GM21528 (cell line): ENCODE results near the gene GABRR1.
"Not testable (repeated sequence)": the region's sequence is repeated elsewhere in the genome, so short reads cannot be mapped to it uniquely, and the experiment has no call there.

ENCODE experiments used
- ATAC-seq: cut with Tn5 transposase; IDR thresholded peaks from one replicate; pipeline ENCODE4 v1.9.1; 2021; ENCODE audit warnings: mild to moderate bottlenecking, moderate library complexity; ENCODE audit not compliant: unreplicated experiment, low FRiP score

GABRR1 gene

DNA sequence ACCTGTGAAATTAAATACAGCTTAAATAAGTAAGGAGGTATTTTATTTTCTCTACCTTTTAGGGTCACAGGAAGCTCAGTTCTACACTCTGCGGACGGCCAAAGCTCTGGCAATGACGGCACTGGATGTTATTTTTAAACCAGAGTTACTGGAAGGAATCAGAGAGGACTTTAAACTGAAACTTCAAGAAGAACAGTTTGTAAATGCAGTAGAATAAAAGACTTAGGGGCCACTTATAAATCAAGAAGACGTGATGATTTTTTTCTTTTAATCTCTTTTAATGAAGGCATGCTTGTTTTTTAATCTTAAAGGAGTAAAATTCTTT, 55.1 kb downstream of the GABRR1 start:
- ATAC-seq = no peak

DNA sequence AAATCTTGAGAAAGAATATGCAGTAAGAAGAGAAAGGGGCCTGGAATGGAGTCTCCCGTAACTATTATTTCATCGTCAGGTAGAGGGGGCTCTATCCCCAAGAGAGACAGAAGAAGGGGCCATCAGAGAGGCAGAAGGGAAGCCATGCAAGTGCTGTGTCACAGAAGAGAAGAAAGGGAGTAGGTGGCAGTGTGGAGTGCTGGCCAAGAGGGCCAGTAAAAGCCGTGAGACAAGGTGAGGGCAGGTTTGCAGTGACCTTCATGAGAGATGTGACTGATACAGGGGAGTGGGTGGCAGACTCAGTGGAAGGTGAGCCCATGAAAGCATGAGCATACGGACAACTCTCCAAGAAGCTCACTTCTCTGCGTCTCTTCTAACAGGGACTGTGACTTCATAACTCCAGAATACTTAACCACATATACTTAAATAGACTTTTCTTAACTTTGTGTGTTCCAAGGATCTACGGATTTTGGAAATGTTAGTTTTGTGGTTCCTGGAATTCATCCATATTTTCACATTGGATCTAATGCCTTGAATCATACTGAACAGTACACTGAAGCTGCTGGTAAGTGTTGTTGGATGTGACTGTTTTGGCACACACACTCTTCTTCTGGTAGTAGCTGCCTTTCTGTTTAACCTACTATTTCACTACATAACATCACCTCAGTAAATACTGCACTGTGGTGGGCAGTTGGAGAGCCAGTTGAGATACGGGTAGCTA, 55.7 kb downstream of the GABRR1 start:
- ATAC-seq = no peak

DNA sequence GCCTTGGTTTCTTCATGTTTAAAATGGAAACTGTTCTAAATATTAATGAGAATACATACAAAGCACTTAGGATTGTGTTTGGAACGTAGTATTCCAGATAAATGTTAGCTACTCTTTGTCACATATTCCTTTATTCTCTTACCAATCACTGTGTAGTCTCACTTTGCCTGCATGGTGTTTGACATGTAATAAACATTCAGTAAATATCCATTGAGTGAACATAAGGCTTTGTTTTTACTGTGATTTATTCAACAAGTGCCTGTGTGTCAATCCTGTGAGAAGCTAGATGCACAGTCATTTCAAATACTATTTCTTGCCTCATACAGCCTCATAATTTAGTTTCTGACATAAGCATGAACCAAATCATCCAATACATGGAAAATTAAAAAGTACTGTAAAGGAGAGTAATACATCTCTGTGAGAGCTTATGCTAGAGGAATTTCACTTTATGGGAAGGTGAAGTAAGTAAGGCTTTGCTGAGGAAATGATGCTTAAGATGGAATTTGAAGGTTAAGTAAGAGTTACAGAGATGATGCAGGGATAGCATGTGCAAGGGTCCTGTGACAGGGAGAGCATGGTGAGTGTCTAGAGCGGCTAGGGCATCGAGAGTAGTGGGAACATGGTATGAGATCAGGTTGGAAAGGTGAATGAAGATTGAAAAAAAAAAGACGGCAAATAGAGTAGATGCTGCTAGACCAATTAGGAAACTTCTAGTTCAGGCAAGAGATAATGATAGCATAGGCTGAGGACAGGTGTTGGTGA, 56.6 kb downstream of the GABRR1 start:
- ATAC-seq = no peak

GRCh38 chr6:89154131-89154530, 63.0 kb downstream of the GABRR1 start:
- ATAC-seq = no peak

- ATAC-seq = no peak
These were observed 69.0 kb downstream of the GABRR1 start for GRCh38 chr6:89148016-89148750.

- peak; percentile 45 for ATAC-seq
These were observed 70.1 kb downstream of the GABRR1 start for GRCh38 chr6:89146718-89147700.

DNA sequence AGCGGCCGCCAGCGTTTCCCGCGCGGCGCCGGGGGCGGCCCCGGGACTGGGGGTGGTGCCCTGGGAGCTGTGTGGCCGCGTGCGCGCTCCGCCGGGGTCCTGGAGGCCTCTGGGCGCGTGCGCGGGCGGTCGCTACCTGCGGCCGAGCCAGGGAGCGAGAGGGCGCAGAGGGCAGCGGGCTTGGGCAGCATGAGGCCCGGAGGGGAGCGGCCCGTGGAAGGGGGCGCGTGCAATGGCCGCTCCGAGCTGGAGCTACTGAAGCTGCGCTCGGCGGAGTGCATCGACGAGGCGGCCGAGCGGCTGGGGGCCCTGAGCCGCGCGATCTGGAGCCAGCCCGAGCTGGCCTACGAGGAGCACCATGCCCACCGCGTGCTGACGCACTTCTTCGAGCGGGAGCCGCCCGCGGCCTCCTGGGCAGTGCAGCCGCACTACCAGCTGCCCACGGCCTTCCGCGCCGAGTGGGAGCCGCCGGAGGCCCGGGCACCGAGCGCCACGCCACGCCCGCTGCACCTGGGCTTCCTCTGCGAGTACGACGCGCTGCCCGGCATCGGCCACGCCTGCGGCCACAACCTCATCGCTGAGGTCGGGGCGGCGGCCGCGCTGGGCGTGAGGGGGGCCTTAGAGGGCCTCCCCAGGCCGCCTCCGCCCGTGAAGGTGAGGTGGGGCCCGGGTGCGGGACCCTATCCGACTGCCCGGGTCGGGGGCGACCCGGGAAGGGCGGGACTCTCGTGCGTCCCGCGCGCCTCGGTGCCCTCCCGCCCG, 71.0 kb downstream of the GABRR1 start, which contains the start of gene PM20D2:
Gene PM20D2 (plus strand): TSS at position 100 of the 762 bp plus-strand sequence. CDS start 90 bp downstream, at position 190.
- peak; percentile 67 for ATAC-seq

DNA sequence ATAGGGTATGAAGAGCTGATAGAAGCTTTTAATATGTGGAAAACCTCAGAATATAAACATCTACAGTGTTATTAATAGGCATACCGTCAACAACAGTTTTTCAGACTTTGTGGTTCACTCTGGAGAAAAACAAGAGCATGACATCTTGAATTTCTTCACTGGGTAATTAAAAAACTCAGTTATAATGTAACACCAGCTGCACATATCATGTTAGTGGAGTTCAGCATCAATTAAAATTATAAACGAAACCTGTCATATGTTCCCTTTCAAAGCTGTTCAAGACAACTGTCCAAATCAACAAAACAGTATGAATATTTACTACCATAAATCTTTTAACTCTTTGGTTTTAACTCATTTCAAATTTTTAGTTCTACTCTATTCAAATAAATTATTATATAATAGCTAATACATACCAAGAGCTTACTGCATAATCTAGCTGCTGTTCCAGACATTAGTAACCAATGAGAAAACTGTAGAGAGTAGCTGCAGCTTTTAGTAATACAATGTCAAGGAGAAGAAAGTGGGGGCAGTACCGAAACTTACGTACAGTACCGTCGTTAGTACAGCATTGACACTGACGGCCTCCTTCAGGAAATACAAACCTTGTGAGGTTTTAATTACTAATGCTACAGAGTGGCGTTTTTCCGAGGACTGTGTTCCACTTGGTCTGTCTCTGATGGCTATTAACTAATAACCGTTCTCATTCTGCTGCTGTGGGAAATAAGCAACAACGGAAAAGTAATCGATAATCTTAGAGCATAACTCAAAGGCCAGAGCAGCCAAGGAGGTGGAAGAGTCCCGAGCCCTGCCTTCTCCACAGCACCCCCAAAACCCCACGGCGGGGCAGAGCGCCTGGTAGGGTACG, 71.8 kb downstream of the GABRR1 start:
- peak; percentile 57 for ATAC-seq

GRCh38 chr6:89144354-89144906, 72.7 kb downstream of the GABRR1 start:
- peak; percentile 30 for ATAC-seq

GRCh38 chr6:89140347-89141156, 76.6 kb downstream of the GABRR1 start:
- no peak for ATAC-seq

DNA sequence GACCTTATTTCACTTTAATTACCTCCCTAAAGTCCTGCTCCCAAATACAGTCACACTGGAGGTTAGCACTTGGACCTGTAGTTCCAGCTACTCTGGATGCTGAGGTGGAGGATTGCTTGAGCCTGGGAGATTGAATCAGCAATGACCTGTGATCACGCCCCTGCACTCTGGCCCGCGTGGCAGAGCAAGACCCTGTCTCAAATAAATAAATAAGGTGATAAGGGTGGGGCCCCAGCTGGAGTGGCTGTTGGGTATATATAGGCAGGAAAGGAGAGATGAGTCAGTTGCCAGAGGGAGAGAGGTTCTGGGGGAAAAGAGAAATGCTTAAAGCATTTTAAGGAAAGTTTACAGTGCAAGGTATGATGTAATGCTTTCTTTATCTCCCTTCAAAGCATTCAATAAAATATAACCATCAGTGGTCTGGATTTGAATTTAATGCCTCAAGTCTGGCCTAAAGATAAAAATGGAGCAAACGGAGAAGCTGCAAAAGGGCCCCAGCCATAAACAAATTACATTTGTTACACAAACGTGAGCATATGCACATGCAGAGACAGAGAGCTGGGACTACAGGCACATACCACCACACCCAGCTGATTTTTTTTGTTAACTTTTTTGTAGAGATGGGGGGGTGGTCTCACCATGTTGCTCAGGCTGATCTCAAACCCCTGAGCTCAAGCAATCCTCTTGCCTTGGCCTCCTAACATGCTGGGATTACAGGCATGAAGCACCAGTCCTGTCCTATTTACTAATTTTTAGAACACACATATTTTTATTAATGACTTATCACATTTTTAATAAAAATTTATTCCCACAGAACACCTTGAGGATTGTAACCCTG, 77.4 kb downstream of the GABRR1 start:
- no peak for ATAC-seq

DNA sequence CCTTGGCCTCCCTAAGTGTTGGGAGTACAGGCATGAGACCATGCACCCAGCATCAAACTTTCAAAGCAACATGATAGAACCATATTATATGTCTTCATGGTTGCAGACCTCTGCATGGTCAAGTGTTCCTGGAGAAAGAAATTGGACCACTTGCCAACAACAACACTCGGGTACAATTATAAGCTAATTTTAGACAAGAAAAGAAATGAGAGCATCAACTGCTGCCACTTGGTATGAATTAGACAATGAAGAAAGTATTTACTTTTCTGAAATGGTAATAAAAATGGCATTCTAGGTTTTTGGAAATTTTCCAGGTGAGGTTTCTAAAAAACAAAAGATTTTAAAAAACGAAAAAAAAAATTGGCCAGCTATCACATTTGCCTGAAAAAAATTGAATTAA, 79.0 kb downstream of the GABRR1 start:
- ATAC-seq = no peak

GRCh38 chr6:89134723-89135122, 82.4 kb downstream of the GABRR1 start:
- ATAC-seq = no peak

DNA sequence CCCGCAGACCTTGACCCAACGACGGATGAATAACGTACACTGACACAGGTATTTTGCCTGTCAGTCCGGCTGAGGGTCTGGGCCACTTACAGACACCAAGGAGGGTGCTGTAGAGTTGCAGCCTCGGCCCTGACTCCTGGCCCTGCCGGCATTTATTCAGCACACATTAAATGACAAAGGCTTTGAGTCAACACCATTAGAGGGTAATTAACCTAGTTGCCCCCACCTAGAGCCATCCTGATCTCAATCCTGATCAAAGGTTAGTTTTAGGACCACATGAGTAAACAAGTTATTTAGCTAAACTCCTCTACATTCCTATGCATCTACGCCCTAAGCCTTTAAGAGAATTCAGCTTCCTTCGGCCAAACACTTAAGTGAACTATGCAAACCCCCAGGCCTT, 83.2 kb downstream of the GABRR1 start:
- no peak for ATAC-seq

DNA sequence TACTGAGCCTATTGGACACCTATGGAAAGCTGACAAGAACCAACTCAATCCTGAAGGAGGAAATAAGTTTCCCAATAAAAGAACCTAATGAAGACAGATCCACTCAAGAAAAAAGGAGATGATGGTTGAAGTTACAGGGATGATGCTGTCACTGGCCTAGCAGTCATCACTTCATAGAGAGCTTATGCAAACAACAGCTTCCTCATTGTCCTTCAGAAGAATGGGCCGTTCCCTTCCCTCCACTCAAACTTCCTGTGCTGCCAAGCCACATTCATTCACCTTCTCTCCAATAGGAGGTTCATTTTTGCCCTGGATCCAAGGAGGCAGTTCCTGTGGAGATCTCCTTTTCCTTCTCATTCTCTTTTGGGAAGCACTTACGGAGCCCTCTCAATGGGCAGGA, 85.1 kb downstream of the GABRR1 start:
- no peak for ATAC-seq

DNA sequence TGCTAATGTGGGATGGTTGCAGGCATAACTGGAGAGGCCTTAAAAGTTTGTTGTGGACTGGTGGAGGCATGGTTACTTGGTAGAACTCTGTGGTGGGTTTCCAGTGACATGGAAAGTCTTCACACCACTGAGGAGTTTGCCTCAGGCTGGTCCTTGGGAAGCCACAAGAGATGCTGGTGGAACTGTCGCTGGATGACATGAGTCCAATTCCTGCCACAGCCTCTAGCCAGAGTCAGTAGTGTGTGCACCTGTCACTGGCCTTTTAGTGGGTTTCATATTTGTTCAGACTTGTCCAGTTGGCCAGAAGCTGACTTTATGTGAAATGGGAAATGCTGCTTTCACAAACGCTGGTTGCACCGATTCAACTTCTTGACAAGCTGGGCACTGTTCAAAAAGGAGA, 85.6 kb downstream of the GABRR1 start:
- no peak for ATAC-seq

- not testable (repeated sequence) for ATAC-seq
These were observed 88.9 kb downstream of the GABRR1 start for GRCh38 chr6:89128256-89128671.
